ENCODE measurements around the gene ECE1. TPM values are rescaled to one million over a fixed set of nuclear protein-coding genes. Genes with fewer than 3 reads are reported as not detected.

Gene ECE1
- total and polyA plus RNA-seq, 5 donors from 2014 or later = 25.7 to 140 (median 28.6) TPM

DNA sequence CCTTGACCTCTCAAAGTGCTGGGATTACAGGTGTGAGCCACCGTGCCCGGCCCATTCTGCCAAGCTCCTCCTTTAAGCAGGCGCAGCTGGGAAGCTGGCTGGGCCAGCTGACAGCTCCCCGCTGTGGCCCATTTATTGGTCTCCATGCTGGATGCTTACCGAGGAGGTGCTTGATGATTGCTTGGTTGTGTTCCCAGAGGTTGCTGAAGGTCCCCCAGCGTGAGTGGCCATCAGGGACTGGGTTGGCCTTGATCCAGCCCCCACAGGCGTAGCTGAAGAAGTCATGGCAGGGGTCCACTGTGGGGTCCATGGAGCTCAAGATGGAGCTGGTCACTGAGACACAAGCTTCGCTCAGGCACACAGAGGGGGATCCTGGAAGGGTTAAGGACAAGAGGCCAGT is 17.7 kb downstream of the ECE1 start:
- H3K9me3 ChIP-seq (ENCODE audit: control insufficient read depth in 2 of 2, low read length in 2 of 2) = no peaks in the 10 kb centered on the region
- H3K27ac ChIP-seq (ENCODE audit: insufficient read depth, low read length, poor library complexity, severe bottlenecking) = no peak overlapping the region
- Mint-ChIP-seq H3K27ac (peak overlapping the region in 1 of 3 donors; percentile 83), H3K4me1 (peaks cover 12 to 45% (median 25%) of the 10 kb centered on the region in 4 donors), H3K4me3 (no peak overlapping the region), H3K27me3 (no peaks in the 10 kb centered on the region), H3K9me3 (no peaks in the 10 kb centered on the region), H3K36me3 (peaks cover 43% of the 10 kb centered on the region)
- H3K36me3 ChIP-seq (ENCODE audit: control insufficient read depth, insufficient read depth, low read length) = peaks cover 86% of the 10 kb centered on the region
- no peak overlapping the region for H3K4me3 ChIP-seq (ENCODE audit: low read depth, low read length)
- peaks cover 8% of the 10 kb centered on the region for H3K4me1 ChIP-seq (ENCODE audit: control insufficient read depth, insufficient read depth, low read length, poor library complexity, severe bottlenecking)
- DNase-seq (no peak), ATAC-seq (ENCODE audit: low read depth in 2 of 2) (no peak)
- no peaks in the 10 kb centered on the region for H3K27me3 ChIP-seq (ENCODE audit: control insufficient read depth, insufficient read depth, low read length)

DNA sequence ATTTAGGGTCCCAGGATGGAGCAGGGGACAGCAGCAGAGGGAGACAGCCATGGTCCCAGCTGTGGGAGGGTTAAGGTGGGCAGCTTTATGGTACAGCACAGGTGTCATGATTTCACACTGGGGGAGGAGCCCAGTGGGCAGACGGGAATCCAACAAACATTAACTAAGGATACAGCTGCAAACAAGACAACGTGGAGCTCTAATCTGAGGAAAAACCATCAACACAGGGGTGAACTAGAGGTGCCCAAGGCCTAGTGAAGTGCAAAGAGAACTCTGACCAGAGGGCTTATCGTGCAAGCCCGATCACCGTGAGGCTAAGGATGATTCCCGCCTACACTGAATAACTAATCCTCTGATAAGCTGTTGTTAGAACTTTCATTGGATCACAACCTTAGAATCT is 18.7 kb downstream of the ECE1 start:
- H3K4me1 Mint-ChIP-seq = peaks cover 14 to 41% (median 24%) of the 10 kb centered on the region in 4 donors
- H3K27ac ChIP-seq (ENCODE audit: insufficient read depth, low read length, poor library complexity, severe bottlenecking) = no peak overlapping the region
- no peaks in the 10 kb centered on the region for H3K9me3 ChIP-seq (ENCODE audit: control insufficient read depth in 2 of 2, low read length in 2 of 2)
- peaks cover 86% of the 10 kb centered on the region for H3K36me3 ChIP-seq (ENCODE audit: control insufficient read depth, insufficient read depth, low read length)
- H3K27ac Mint-ChIP-seq = peak overlapping the region; percentile 23 to 88 (median 85)
- ATAC-seq (ENCODE audit: low read depth in 2 of 2) (no peak), DNase-seq (no peak)
- H3K4me3 Mint-ChIP-seq = no peak overlapping the region
- H3K4me3 ChIP-seq (ENCODE audit: low read depth, low read length) = no peak overlapping the region
- H3K36me3 Mint-ChIP-seq = peaks cover 48% of the 10 kb centered on the region
- no peaks in the 10 kb centered on the region for H3K27me3 Mint-ChIP-seq
- H3K27me3 ChIP-seq (ENCODE audit: control insufficient read depth, insufficient read depth, low read length) = no peaks in the 10 kb centered on the region
- H3K9me3 Mint-ChIP-seq = no peaks in the 10 kb centered on the region
- H3K4me1 ChIP-seq (ENCODE audit: control insufficient read depth, insufficient read depth, low read length, poor library complexity, severe bottlenecking) = peaks cover 8% of the 10 kb centered on the region

DNA sequence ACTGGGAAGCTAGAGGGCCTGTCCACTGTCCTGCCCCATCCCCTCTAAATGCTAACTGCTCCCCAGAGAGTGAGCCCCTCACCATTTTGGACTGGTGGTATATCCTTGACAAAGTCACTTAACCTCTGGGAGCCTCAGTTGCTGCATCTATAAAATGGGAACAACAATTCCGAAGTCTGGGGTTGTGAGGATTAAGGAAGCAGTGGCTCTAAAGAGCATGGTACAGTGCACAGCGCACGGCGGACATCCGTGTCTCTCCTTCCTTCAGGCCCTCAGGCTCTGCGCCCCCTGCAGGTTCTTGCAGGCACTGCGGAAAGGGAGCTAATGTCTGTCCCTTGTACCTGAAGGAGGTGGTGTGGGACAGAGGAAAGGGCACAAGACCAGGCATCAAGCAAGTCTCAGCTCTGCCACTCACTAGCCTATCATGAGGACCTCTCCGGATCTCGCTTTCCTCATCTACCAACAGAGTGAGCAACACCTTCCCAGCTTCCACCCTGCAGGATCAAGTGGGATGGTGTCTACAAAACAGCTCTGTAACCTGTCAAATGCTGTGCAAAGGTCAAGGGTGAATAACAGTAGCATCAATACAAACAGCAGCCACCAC is 20.1 kb downstream of the ECE1 start:
- Histone ChIP-seq H3K4me3 (ENCODE audit: low read depth, low read length) (no peak overlapping the region), H3K27ac (ENCODE audit: insufficient read depth, low read length, poor library complexity, severe bottlenecking) (peak overlapping the region; percentile 37), H3K9me3 (ENCODE audit: control insufficient read depth in 2 of 2, low read length in 2 of 2) (no peaks in the 10 kb centered on the region), H3K4me1 (ENCODE audit: control insufficient read depth, insufficient read depth, low read length, poor library complexity, severe bottlenecking) (peaks cover 8% of the 10 kb centered on the region), H3K27me3 (ENCODE audit: control insufficient read depth, insufficient read depth, low read length) (no peaks in the 10 kb centered on the region), H3K36me3 (ENCODE audit: control insufficient read depth, insufficient read depth, low read length) (peaks cover 91% of the 10 kb centered on the region)
- Mint-ChIP-seq H3K4me3 (no peak overlapping the region), H3K27ac (peak overlapping the region in 2 of 3 donors; percentile 86 to 88), H3K4me1 (peaks cover 14 to 35% (median 22%) of the 10 kb centered on the region in 4 donors), H3K36me3 (peaks cover 48% of the 10 kb centered on the region), H3K9me3 (no peaks in the 10 kb centered on the region), H3K27me3 (no peaks in the 10 kb centered on the region)
- DNase-seq (peak; percentile 66 to 81 (median 80)), ATAC-seq (ENCODE audit: low read depth in 2 of 2) (peak; percentile 75 to 84)

- no peaks in the 10 kb centered on the region for H3K27me3 Mint-ChIP-seq
- Histone ChIP-seq H3K9me3 (ENCODE audit: control insufficient read depth in 2 of 2, low read length in 2 of 2) (no peaks in the 10 kb centered on the region), H3K27ac (ENCODE audit: insufficient read depth, low read length, poor library complexity, severe bottlenecking) (peak overlapping the region; percentile 37), H3K27me3 (ENCODE audit: control insufficient read depth, insufficient read depth, low read length) (no peaks in the 10 kb centered on the region), H3K4me1 (ENCODE audit: control insufficient read depth, insufficient read depth, low read length, poor library complexity, severe bottlenecking) (peaks cover 9% of the 10 kb centered on the region), H3K36me3 (ENCODE audit: control insufficient read depth, insufficient read depth, low read length) (peaks cover 93% of the 10 kb centered on the region), H3K4me3 (ENCODE audit: low read depth, low read length) (no peak overlapping the region)
- no peaks in the 10 kb centered on the region for H3K9me3 Mint-ChIP-seq
- peaks cover 48% of the 10 kb centered on the region for H3K36me3 Mint-ChIP-seq
- no peak for ATAC-seq (ENCODE audit: low read depth in 2 of 2)
- peaks cover 9 to 34% (median 17%) of the 10 kb centered on the region in 4 donors for H3K4me1 Mint-ChIP-seq
- DNase-seq = no peak
- H3K27ac Mint-ChIP-seq = peak overlapping the region in 1 of 3 donors; percentile 88
- H3K4me3 Mint-ChIP-seq = no peak overlapping the region
Measured at GRCh38 chr1:21269461-21270085, 20.7 kb downstream of the ECE1 start.

GRCh38 chr1:21268281-21269239 is 21.7 kb downstream of the ECE1 start:
- peak overlapping the region in 2 of 3 donors; percentile 32 to 86 for H3K27ac Mint-ChIP-seq
- no peaks in the 10 kb centered on the region for H3K27me3 Mint-ChIP-seq
- H3K9me3 Mint-ChIP-seq = no peaks in the 10 kb centered on the region
- Histone ChIP-seq H3K9me3 (ENCODE audit: control insufficient read depth in 2 of 2, low read length in 2 of 2) (no peaks in the 10 kb centered on the region), H3K4me1 (ENCODE audit: control insufficient read depth, insufficient read depth, low read length, poor library complexity, severe bottlenecking) (peaks cover 11% of the 10 kb centered on the region), H3K27ac (ENCODE audit: insufficient read depth, low read length, poor library complexity, severe bottlenecking) (no peak overlapping the region), H3K27me3 (ENCODE audit: control insufficient read depth, insufficient read depth, low read length) (no peaks in the 10 kb centered on the region), H3K4me3 (ENCODE audit: low read depth, low read length) (no peak overlapping the region), H3K36me3 (ENCODE audit: control insufficient read depth, insufficient read depth, low read length) (peaks cover 90% of the 10 kb centered on the region)
- H3K4me3 Mint-ChIP-seq = peak overlapping the region in 1 of 4 donors; percentile 58
- H3K36me3 Mint-ChIP-seq = peaks cover 48% of the 10 kb centered on the region
- no peak for ATAC-seq (ENCODE audit: low read depth in 2 of 2)
- peaks cover 6 to 31% (median 16%) of the 10 kb centered on the region in 4 donors for H3K4me1 Mint-ChIP-seq
- DNase-seq = no peak

DNA sequence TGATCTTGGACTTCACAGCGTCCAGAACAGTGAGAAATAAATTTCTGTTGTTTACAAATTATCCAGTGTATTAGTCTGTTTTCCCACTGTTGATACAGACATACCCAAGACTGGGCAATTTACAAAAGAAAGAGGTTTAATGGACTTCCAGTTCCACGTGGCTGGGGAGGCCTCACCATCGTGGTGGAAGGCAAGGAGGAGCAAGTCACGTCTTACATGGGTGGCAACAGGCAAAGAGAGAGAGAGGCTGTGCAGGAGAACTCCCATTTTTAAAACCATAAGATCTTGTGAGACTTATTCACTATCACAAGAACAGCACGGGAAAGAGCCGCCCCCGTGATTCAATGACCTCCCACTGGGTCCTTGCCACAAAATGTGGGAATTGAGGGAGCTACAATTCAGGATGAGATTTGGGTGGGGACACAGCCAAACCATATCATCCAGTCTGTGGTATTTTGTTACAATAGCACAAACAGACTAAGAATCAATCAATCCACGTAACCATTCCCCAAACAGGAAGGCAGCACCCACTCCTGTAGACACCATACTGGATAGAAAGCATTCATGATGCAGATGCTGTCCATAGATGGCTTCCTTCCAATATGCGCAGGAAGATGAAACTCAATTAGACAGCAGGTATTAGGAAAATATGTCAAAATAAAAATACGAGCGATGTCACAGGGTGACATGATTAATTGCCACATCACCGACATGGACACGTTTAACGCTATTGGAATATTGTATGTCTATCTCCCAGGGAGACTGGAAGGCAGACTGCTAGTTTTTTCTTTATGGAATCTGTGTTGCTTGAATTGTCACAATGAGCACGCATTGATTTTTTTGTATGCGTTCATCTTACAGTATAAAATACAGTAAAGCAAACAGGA is 22.8 kb downstream of the ECE1 start:
- peaks cover 11% of the 10 kb centered on the region for H3K4me1 ChIP-seq (ENCODE audit: control insufficient read depth, insufficient read depth, low read length, poor library complexity, severe bottlenecking)

More for the DNA sequence above, 22.8 kb downstream of the ECE1 start:
- no peaks in the 10 kb centered on the region for H3K9me3 ChIP-seq (ENCODE audit: control insufficient read depth in 2 of 2, low read length in 2 of 2)
- Mint-ChIP-seq H3K4me3 (no peak overlapping the region), H3K27ac (peak overlapping the region in 2 of 3 donors; percentile 86 to 94), H3K4me1 (peaks cover 6 to 35% (median 14%) of the 10 kb centered on the region in 4 donors), H3K9me3 (no peaks in the 10 kb centered on the region), H3K27me3 (no peaks in the 10 kb centered on the region), H3K36me3 (peaks cover 48% of the 10 kb centered on the region)
- H3K36me3 ChIP-seq (ENCODE audit: control insufficient read depth, insufficient read depth, low read length) = peaks cover 87% of the 10 kb centered on the region
- no peak for DNase-seq
- H3K4me3 ChIP-seq (ENCODE audit: low read depth, low read length) = no peak overlapping the region
- H3K27me3 ChIP-seq (ENCODE audit: control insufficient read depth, insufficient read depth, low read length) = no peaks in the 10 kb centered on the region
- ATAC-seq (ENCODE audit: low read depth in 2 of 2) = no peak
- no peak overlapping the region for H3K27ac ChIP-seq (ENCODE audit: insufficient read depth, low read length, poor library complexity, severe bottlenecking)

All from CD4-positive, CD25-positive, alpha-beta regulatory T cell (primary cell).